AG09309 (cell line): ENCODE data around the gene RELB.
"Not testable (repeated sequence)": the region's sequence is repeated elsewhere in the genome, so short reads cannot be mapped to it uniquely, and the experiment has no call there.

ENCODE experiments used
- DNase-seq: peaks from one replicate; pipeline ENCODE4 v3.0.0-alpha.2; 2010; ENCODE audit warnings: low read depth
- H3K4me3 ChIP-seq: 2 replicates; pipeline ENCODE4 v1.5.1; 2011; ENCODE audit warnings: mild to moderate bottlenecking, low read depth, low read length, moderate library complexity; ENCODE audit not compliant: control insufficient read depth
- CTCF ChIP-seq: IDR thresholded peaks from 2 replicates; pipeline ENCODE4 v1.5.1; 2011; ENCODE audit warnings: mild to moderate bottlenecking, low read depth, low read length, inconsistent platforms; ENCODE audit not compliant: insufficient read depth, control insufficient read depth; ENCODE audit errors: missing control alignments

RELB gene

GRCh38 chr19:44969437-44969836 lies 31.8 kb upstream of the RELB start:
- no peak for DNase-seq
- no peak for TF ChIP-seq CTCF
- H3K4me3 ChIP-seq = no peak overlapping the region

- not testable (repeated sequence) for DNase-seq, H3K4me3 ChIP-seq
Observed at GRCh38 chr19:44971451-44971850, 29.8 kb upstream of the RELB start.

GRCh38 chr19:44972802-44973201 lies 28.5 kb upstream of the RELB start:
- no peak for TF ChIP-seq CTCF
- no peak for DNase-seq
- no peak overlapping the region for H3K4me3 ChIP-seq

- TF ChIP-seq CTCF = no peak
- no peak for DNase-seq
- H3K4me3 ChIP-seq = no peak overlapping the region
Observed at GRCh38 chr19:44973982-44974735, 27.1 kb upstream of the RELB start.

- no peak for DNase-seq
- TF ChIP-seq CTCF = no peak
- H3K4me3 ChIP-seq = no peak overlapping the region
Observed at GRCh38 chr19:44974857-44975256, 26.4 kb upstream of the RELB start.

GRCh38 chr19:44975444-44975843 lies 25.8 kb upstream of the RELB start:
- TF ChIP-seq CTCF = no peak
- no peak overlapping the region for H3K4me3 ChIP-seq
- DNase-seq = no peak

GRCh38 chr19:44984005-44984404 lies 17.3 kb upstream of the RELB start:
- TF ChIP-seq CTCF = no peak
- no peak for DNase-seq
- no peak overlapping the region for H3K4me3 ChIP-seq
